HEK293 (cell line): Measurements from ENCODE around the gene IGSF9B.
"Not testable (repeated sequence)": the region's sequence is repeated elsewhere in the genome, so short reads cannot be mapped to it uniquely, and the experiment has no call there.

Experiments used
- ATF2 ChIP-seq: fragments of 450-650 bp; formaldehyde crosslinking; IDR thresholded peaks from 2 replicates; pipeline ENCODE4 v1.5.1; 2016; ENCODE audit warnings: missing biosample characterization, missing genetic modification characterization, low read depth
- BCL11A ChIP-seq: fragments of 450-650 bp; formaldehyde crosslinking; IDR thresholded peaks from 2 replicates; pipeline ENCODE4 v1.5.1; 2016; ENCODE audit warnings: low read depth, missing biosample characterization, missing genetic modification characterization
- CTCF ChIP-seq: fragments of 450-650 bp; formaldehyde crosslinking; IDR thresholded peaks from 2 replicates; pipeline ENCODE4 v1.5.1; 2016; ENCODE audit warnings: missing biosample characterization, missing genetic modification characterization
- GLIS2 ChIP-seq: fragments of 450-650 bp; formaldehyde crosslinking; IDR thresholded peaks from 2 replicates; pipeline ENCODE4 v1.5.1; 2016; ENCODE audit warnings: missing biosample characterization, missing genetic modification characterization
- OVOL3 ChIP-seq: fragments of 450-650 bp; formaldehyde crosslinking; IDR thresholded peaks from 2 replicates; pipeline ENCODE4 v1.5.1; 2016; ENCODE audit warnings: missing biosample characterization, missing genetic modification characterization
- REST ChIP-seq: fragments of 450-650 bp; formaldehyde crosslinking; IDR thresholded peaks from 2 replicates; pipeline ENCODE4 v1.5.1; 2016; ENCODE audit warnings: missing biosample characterization, missing genetic modification characterization
- ZFP37 ChIP-seq: fragments of 450-650 bp; formaldehyde crosslinking; IDR thresholded peaks from 2 replicates; pipeline ENCODE4 v1.5.1; 2016; ENCODE audit warnings: missing biosample characterization, missing genetic modification characterization
- ZNF18 ChIP-seq: fragments of 450-650 bp; formaldehyde crosslinking; IDR thresholded peaks from 2 replicates; pipeline ENCODE4 v1.5.1; 2016; ENCODE audit warnings: missing biosample characterization, missing genetic modification characterization
- ZNF23 ChIP-seq: fragments of 450-650 bp; formaldehyde crosslinking; IDR thresholded peaks from 2 replicates; pipeline ENCODE4 v1.5.1; 2016; ENCODE audit warnings: missing biosample characterization, missing genetic modification characterization, borderline replicate concordance
- ZNF24 ChIP-seq: fragments of 450-650 bp; formaldehyde crosslinking; IDR thresholded peaks from 2 replicates; pipeline ENCODE4 v1.5.1; 2016; ENCODE audit warnings: missing biosample characterization, missing genetic modification characterization
- ZNF350 ChIP-seq: fragments of 450-650 bp; formaldehyde crosslinking; IDR thresholded peaks from 2 replicates; pipeline ENCODE4 v1.5.0; 2017; ENCODE audit warnings: missing biosample characterization, mild to moderate bottlenecking, missing genetic modification characterization
- ZNF362 ChIP-seq: fragments of 450-650 bp; formaldehyde crosslinking; IDR thresholded peaks from 2 replicates; pipeline ENCODE4 v1.5.1; 2016; ENCODE audit warnings: missing biosample characterization, missing genetic modification characterization
- ZSCAN5A ChIP-seq: fragments of 450-650 bp; formaldehyde crosslinking; IDR thresholded peaks from 2 replicates; pipeline ENCODE4 v1.5.1; 2016; ENCODE audit warnings: missing biosample characterization, missing genetic modification characterization

- not testable (repeated sequence) for TF ChIP-seq ATF2 (tag by site-specific recombination); CTCF; GLIS2 (tag by site-specific recombination); BCL11A; OVOL3 (tag by site-specific recombination); ZNF24 (tag by site-specific recombination); ZFP37 (tag by site-specific recombination); REST (tag by site-specific recombination); ZSCAN5A (tag by site-specific recombination); ZNF23 (tag by site-specific recombination); ZNF18 (tag by site-specific recombination); ZNF350 (tag by site-specific recombination); ZNF362 (tag by site-specific recombination)
Measured at GRCh38 chr11:134002338-134002737, 45.6 kb upstream of the IGSF9B start.
